NCI-H128 (cell line): Measurements from ENCODE around the gene FNDC3B.
"Not testable (repeated sequence)": the region's sequence is repeated elsewhere in the genome, so short reads cannot be mapped to it uniquely, and the experiment has no call there.

ENCODE experiments used
- DNase-seq: peaks from one replicate; lab custom pipeline; 2025; ENCODE audit not compliant: unreplicated experiment; lab: John Stamatoyannopoulos, UW

The FNDC3B gene

GRCh38 chr3:172351895-172352466, 312.6 kb downstream of the FNDC3B start:
- DNase-seq, result no peak

DNA sequence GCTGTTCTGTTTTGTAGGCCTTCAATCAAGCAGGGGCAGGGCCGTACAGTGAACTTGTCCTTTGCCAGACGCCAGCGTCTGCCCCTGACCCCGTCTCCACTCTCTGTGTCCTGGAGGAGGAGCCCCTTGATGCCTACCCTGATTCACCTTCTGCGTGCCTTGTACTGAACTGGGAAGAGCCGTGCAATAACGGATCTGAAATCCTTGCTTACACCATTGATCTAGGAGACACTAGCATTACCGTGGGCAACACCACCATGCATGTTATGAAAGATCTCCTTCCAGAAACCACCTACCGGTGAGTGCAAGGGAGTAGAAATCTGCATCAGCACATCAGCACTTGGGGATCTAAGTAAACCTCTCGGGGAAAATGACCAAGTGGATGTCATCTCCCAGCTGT, 313.4 kb downstream of the FNDC3B start:
- DNase-seq, result no peak

- DNase-seq, result no peak
Observed at GRCh38 chr3:172354931-172355499, 315.6 kb downstream of the FNDC3B start.

DNA sequence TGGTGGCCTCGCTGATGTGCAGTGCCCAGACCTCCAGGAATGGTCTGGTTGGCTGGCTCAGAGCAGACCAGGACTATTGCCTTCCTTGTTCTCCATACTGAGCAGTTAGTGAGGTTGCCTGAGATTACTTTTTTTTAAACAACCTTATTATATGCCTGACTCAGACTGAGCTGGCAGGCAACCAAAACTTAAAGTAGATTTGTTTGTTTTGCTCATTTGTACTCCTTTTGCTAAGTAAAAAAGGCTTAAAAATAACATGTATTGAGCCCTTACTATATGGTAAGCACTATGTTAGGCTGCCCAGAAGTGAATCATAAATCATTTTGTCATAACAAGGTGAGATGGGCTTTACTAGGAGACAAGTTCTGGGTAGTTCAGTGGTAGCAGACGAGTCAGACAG, 316.5 kb downstream of the FNDC3B start:
- no peak for DNase-seq

- DNase-seq, result no peak
Observed at GRCh38 chr3:172356427-172356826, 317.0 kb downstream of the FNDC3B start.

GRCh38 chr3:172357850-172358754, 318.7 kb downstream of the FNDC3B start:
- no peak for DNase-seq

DNA sequence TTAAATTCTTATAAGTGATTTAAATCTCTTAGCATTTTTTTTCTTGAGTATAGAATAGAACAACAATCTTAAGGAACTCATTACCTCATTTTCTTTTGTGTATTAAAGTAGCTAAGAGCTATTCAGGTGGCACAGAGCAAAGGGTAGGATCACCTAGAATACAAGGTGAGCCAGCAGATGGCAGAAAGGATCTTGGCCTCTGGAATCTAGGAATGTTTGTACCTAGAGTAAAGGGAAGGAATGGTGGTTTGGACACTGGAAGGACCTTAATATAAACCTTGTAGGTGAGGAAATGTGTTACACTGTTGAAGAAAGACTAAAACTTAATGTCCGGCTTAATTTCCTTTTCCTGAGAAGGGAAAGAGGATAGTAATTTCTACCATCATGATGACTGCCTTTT, 319.9 kb downstream of the FNDC3B start:
- DNase-seq, result no peak

DNA sequence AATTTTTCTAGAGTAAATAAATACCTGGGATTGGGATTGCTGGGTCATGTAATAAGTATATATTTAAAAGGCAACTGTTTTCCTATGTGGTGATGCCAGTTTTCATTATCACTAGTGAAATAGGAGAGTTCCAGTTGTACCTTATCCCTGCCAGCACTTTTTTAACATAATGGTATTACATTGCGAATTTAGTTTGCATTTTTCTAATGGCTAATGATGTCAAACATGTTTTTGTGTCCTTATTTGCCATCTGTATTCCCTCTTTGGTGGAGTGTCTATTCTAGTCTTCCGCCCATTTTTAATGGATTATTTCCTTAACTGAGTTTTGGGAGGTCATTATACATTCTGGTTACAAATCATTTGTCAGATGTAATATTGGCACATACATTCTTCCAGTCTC, 320.6 kb downstream of the FNDC3B start:
- DNase-seq, result no peak

- no peak for DNase-seq
Observed at GRCh38 chr3:172362583-172362982, 323.2 kb downstream of the FNDC3B start.

GRCh38 chr3:172364374-172365027, 325.1 kb downstream of the FNDC3B start:
- no peak for DNase-seq

GRCh38 chr3:172365028-172365567, 325.7 kb downstream of the FNDC3B start:
- no peak for DNase-seq

DNA sequence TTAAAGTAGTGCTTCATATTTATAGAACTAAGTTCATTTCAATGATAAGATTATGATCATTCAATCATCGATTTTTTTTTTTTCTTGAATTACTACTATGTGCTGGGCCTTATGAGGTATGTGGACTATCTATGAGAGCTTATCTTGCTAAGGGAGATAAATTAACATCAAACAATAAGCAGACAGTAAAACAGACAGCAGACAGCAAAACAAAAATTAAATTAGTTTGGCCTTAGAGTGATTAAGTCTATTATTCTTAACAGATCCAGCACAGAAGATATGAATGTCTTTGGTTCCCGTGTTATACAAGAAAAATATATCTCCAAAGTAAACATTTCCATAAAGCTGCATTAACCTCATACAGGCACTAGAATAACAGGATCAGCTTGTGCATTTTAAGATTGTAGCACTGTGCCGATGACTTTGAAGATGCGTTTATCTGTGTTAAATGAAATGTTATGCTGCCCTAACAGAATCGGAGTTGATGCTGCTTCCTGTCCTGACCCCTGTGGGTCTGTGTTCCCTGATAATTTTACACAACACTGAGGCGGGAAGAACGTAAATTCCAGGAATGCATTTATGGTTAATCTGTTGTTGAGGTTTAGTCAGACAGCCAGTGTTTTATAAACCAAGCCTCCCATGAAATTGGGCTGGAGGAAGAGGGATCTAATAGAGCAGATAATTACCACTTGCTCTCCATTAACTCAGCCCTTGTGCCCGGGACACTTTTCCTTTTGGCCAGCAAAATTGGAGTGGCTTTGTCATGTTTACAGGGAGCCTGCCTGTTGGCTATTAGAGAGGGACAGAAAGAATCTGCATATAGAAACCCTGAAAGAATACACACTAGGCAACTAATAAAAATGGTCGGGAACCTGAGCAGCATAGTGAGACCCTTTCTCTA, 328.1 kb downstream of the FNDC3B start:
- DNase-seq, result no peak

GRCh38 chr3:172368556-172368955, 329.2 kb downstream of the FNDC3B start:
- not testable (repeated sequence) for DNase-seq

GRCh38 chr3:172369590-172370259, 330.3 kb downstream of the FNDC3B start:
- no peak for DNase-seq

DNA sequence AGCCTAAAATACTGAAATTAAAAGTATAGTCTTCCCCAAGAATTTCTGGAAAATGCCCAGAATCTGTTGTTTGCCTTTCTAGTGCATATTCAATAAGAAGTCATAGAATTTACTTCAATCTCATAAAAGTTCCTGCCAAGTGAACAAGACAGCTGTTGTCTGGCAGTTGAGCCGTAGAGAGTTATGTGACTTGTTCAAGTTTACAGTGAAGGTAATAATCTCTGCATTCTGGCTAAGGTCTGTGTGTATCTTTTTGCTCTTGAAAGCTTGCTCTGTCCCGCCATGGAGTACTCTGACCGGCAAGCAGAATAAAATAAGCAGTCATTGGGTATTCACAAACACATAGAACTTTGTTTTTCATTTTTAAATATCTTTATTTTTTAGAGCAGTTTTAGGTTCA, 331.0 kb downstream of the FNDC3B start:
- DNase-seq, result no peak

DNA sequence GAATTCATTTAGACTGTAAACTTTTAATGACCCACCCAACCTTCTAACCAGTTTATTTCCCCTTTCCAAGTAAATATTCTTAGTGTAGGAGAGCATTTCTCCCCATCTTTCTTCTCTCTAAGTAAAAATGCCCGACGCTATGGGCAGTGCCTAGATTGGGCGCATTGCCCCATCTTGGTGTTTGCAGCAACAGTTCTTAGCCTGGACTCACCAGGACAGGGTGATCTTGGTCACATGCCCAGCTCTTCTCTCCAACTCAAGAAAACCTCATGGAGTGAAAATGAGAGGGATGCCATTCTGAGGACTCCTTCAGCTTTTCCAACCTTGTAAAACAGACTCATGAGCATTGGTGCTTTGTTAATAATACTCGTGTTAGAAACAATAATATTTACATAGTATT, 332.2 kb downstream of the FNDC3B start:
- DNase-seq, result no peak

- no peak for DNase-seq
Observed at GRCh38 chr3:172372895-172373294, 333.5 kb downstream of the FNDC3B start.

- no peak for DNase-seq
Observed at GRCh38 chr3:172373912-172374311, 334.5 kb downstream of the FNDC3B start.

DNA sequence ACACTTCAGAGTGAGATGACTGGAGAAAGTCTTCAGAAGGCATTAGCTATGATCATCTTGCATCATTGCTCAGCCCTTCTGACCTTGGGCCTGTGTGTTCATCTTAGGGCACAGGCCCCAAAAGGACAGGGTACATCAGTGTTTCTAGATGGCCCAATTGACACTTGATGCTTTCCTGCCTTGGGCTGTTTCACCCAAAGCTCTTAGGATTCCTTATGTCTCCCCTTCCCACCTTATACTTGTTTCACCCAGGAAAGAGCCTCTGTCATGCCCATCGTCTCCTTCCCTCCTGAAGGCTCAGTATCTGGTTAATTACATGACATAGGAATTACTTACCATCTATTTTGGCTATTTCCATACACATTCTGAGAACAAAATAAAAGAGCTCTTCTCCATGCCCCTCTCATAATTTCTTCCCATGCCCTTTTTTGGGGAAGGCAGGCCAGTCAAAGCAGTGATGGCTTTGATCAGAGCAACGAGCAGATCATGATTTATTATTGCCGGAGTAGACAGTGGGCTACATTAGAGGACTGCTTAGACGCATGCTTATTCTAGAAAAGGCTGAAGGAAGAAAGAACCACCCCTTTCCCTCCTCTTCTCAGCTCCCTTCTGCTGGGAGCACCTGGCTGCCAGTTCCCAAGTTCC, 335.9 kb downstream of the FNDC3B start:
- no peak for DNase-seq
